ENCODE data around the gene NPEPL1.

Gene NPEPL1

DNA sequence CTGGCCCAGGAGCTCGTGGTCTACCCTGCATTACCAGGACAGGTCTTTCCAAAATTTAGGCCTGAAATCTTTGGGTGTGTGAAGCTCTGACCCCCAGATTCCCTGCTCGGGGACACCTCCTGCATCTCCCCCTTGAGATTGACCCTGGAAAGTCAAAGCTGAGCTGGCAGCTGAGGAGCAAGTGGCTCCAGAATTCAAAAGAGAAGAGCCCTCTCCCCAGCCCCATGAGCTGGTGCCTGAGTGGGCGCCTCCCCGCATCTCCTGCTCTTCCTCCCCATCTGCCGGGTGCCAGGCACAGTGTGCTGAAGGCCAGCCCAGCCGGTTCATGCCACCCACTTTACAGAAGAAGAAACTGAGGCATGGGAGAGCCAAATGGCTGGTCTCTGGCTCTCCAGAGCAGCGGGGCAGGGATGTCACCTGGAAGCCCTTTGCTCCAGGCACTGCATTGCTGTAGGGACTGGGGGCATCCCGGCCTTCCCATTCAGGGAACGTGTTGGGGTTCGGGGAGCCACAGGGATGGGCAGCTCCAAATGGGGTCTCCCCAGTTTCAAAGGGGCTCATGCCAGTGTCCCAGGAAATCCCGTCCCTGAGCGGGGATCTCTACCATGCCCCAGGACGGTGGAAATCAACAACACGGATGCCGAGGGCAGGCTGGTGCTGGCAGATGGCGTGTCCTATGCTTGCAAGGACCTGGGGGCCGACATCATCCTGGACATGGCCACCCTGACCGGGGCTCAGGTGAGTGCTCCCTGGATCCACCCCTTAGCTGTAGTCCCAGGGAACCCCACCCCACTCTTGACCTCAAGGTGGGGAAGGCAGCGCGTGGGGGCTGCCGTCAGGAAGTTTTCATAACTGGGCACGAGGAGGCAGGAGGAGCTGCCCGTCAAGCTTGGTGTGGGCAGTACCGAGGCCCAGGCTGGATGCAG lies 20.5 kb downstream of the NPEPL1 start:
- H2AFZ ChIP-seq (ENCODE audit: low read depth, low read length): no peak overlapping the region
- H3K4me1 ChIP-seq (ENCODE audit: insufficient read depth, low read length): peaks cover 25% of the 10 kb centered on the region
- no peaks in the 10 kb centered on the region for H3K9me3 ChIP-seq (ENCODE audit: low read length)
- H3K4me3 ChIP-seq (ENCODE audit: low read length): no peak overlapping the region
- no peaks in the 10 kb centered on the region for H3K27me3 ChIP-seq (ENCODE audit: insufficient read depth, low read length)
- peaks cover 4% of the 10 kb centered on the region for H3K36me3 ChIP-seq (ENCODE audit: insufficient read depth, low read length)

DNA sequence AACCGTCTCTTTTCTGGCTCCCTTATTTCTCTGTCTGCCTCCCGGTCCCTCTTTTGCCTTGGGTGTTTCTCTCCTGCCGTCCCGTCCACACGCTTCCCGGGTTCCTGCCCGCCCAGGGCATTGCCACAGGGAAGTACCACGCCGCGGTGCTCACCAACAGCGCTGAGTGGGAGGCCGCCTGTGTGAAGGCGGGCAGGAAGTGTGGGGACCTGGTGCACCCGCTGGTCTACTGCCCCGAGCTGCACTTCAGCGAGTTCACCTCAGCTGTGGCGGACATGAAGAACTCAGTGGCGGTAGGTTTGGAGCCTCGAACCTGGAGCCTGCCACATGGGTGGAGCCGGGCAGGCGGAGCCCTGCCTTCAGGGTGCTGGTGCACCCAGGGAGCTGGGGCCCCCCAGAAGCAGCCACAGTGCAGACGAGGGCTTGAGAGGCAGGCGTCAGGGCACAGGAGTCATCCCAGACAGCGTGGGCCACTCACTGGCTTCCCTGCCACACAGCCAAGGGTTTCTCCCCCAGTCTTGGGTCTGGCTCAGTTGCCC lies 21.3 kb downstream of the NPEPL1 start:
- no peaks in the 10 kb centered on the region for H3K9me3 ChIP-seq (ENCODE audit: low read length)
- H3K4me1 ChIP-seq (ENCODE audit: insufficient read depth, low read length): peaks cover 29% of the 10 kb centered on the region
- H3K27me3 ChIP-seq (ENCODE audit: insufficient read depth, low read length): no peaks in the 10 kb centered on the region
- no peak overlapping the region for H3K4me3 ChIP-seq (ENCODE audit: low read length)
- H3K36me3 ChIP-seq (ENCODE audit: insufficient read depth, low read length): no peaks in the 10 kb centered on the region
- no peak overlapping the region for H2AFZ ChIP-seq (ENCODE audit: low read depth, low read length)

DNA sequence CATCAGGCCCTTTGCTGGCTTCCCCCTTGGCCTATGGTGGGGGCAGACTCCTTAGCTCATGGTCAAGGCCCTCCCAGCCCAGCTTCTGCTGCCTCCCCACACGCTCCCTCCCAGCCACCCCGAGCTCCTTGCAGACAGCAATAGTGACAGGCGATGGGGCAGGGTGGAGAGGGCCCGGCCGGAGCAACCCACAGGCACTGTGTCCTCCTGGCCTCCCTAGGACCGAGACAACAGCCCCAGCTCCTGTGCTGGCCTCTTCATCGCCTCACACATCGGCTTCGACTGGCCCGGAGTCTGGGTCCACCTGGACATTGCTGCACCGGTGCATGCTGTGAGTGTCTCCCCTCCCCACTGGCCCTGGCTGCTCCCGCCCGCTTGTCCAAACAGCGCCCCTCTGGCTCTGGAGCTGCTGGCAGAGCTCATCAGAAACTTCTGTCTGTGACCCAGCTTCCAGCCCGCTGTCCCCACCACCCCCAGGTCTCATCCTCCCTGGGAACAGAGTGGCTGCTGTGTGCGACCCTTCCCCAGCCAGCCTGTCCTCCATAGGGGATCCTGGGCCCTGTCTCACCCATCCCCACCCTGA lies 21.8 kb downstream of the NPEPL1 start:
- H3K27me3 ChIP-seq (ENCODE audit: insufficient read depth, low read length): no peaks in the 10 kb centered on the region
- H3K9me3 ChIP-seq (ENCODE audit: low read length): no peaks in the 10 kb centered on the region
- peaks cover 29% of the 10 kb centered on the region for H3K4me1 ChIP-seq (ENCODE audit: insufficient read depth, low read length)
- no peaks in the 10 kb centered on the region for H3K36me3 ChIP-seq (ENCODE audit: insufficient read depth, low read length)
- no peak overlapping the region for H3K4me3 ChIP-seq (ENCODE audit: low read length)
- H2AFZ ChIP-seq (ENCODE audit: low read depth, low read length): no peak overlapping the region

DNA sequence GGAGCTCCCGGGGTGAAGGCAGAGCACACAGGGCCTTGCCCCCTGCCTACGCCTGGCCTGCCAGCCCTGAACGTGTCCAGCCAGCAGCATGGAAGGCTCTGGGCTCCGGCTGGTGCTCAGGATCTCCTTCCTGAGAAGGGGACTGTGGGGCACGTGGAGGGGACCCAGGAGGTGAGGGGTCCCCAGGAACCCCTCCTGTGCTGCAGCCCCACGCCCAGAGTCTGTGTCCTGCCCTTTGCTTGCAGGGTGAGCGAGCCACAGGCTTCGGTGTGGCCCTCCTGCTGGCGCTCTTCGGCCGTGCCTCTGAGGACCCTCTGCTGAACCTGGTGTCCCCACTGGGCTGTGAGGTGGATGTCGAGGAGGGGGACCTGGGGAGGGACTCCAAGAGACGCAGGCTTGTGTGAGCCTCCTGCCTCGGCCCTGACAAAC lies 22.3 kb downstream of the NPEPL1 start:
- Histone ChIP-seq H3K36me3 (ENCODE audit: insufficient read depth, low read length) (no peaks in the 10 kb centered on the region), H2AFZ (ENCODE audit: low read depth, low read length) (no peak overlapping the region), H3K4me3 (ENCODE audit: low read length) (no peak overlapping the region), H3K9me3 (ENCODE audit: low read length) (no peaks in the 10 kb centered on the region), H3K27me3 (ENCODE audit: insufficient read depth, low read length) (no peaks in the 10 kb centered on the region), H3K4me1 (ENCODE audit: insufficient read depth, low read length) (peaks cover 29% of the 10 kb centered on the region)

DNA sequence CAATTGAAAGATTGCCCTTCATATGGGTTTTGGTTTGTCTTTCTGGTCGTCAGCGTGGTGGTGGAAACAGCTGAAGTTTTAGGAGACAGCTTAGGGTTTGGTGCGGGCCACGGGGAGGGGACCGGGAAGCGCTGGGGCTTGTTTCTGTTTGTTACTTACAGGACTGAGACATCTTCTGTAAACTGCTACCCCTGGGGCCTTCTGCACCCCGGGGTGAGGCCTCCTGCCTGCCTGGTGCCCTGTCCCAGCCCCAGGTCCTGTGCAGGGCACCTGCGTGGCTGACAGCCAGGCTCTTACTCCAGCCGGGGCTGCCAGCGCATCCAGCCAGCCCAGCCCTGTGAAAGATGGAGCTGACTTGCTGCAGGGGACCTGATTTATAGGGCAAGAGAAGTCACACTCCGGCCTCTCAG lies 22.8 kb downstream of the NPEPL1 start:
- H3K4me3 ChIP-seq (ENCODE audit: low read length): no peak overlapping the region
- H3K9me3 ChIP-seq (ENCODE audit: low read length): no peaks in the 10 kb centered on the region
- peaks cover 29% of the 10 kb centered on the region for H3K4me1 ChIP-seq (ENCODE audit: insufficient read depth, low read length)
- H3K36me3 ChIP-seq (ENCODE audit: insufficient read depth, low read length): no peaks in the 10 kb centered on the region
- no peaks in the 10 kb centered on the region for H3K27me3 ChIP-seq (ENCODE audit: insufficient read depth, low read length)
- H2AFZ ChIP-seq (ENCODE audit: low read depth, low read length): no peak overlapping the region

DNA sequence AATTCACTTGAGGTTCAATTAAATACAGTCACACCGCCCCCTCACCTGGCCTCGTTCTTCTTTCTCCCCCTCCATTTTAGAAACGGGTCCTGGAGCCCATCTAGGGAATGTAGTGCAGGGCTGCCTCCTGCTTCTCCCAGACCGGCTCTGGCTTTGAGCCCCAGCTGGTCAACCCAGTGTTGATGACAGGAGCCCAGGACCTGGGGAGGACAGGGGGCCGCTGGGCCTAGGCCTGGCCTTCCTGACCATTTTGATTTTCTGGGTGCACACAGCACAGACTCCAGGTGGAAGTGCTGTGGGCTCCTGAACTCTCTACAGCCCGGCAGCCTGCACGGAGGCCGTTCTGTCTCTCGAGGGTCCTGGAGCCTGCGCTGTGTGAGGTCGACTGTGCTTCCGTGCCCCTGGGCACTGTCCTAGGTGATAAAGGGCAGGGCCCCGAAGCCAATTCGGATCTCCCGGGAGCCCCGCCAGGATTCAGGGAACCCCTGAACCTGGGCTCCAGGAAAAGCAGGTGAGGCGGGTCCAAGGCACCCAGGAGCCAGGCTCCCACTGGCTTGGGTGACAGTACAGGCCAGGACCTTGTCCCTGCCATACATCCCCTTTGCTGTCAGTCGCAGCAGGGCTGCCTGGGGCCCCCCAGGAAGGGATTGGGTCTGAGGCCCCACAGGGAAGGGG lies 23.3 kb downstream of the NPEPL1 start:
- Histone ChIP-seq H3K4me1 (ENCODE audit: insufficient read depth, low read length) (peaks cover 29% of the 10 kb centered on the region), H2AFZ (ENCODE audit: low read depth, low read length) (no peak overlapping the region), H3K27me3 (ENCODE audit: insufficient read depth, low read length) (no peaks in the 10 kb centered on the region), H3K4me3 (ENCODE audit: low read length) (no peak overlapping the region), H3K9me3 (ENCODE audit: low read length) (no peaks in the 10 kb centered on the region), H3K36me3 (ENCODE audit: insufficient read depth, low read length) (no peaks in the 10 kb centered on the region)

DNA sequence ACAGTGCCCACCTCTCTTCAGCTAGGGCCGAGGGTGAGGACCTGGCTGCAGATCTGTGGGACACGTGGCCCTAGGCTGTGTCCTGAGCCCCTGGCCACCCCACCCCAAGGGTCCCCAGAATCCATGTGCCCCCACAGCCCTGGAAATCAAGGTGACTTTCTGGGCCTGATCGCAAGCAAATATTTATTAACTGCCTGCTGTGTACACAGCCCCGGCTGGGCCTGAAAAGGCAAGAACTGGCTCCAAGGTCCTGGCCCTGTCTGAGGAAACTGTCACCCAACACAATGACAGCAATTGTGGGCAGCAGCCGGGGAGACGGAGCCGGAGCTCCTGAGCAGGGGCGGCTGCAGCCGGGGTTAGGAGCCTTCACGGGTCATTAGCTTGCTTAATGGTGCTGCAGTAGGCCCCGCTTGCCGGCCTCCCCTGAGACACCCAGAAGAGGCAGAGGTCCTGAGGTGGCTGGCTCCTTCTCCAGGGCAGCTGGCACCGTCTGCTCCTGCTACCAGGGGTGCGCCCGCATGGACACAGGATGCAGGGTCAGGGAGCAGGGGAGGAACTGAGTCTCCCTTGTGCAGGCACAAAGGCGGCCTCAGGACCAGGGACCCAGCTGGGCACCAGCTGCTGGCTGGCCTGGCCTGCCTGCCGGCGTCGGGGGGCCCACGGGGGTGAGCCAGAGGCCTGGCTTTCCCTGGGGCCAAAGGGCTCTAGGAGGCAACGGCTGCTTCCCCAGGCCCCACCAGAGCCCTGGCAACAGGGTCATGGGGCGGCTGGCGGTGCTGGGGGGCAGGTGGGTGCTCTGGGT lies 24.1 kb downstream of the NPEPL1 start:
- Histone ChIP-seq H2AFZ (ENCODE audit: low read depth, low read length) (no peak overlapping the region), H3K9me3 (ENCODE audit: low read length) (no peaks in the 10 kb centered on the region), H3K36me3 (ENCODE audit: insufficient read depth, low read length) (no peaks in the 10 kb centered on the region), H3K4me3 (ENCODE audit: low read length) (no peak overlapping the region), H3K4me1 (ENCODE audit: insufficient read depth, low read length) (peaks cover 29% of the 10 kb centered on the region), H3K27me3 (ENCODE audit: insufficient read depth, low read length) (no peaks in the 10 kb centered on the region)

DNA sequence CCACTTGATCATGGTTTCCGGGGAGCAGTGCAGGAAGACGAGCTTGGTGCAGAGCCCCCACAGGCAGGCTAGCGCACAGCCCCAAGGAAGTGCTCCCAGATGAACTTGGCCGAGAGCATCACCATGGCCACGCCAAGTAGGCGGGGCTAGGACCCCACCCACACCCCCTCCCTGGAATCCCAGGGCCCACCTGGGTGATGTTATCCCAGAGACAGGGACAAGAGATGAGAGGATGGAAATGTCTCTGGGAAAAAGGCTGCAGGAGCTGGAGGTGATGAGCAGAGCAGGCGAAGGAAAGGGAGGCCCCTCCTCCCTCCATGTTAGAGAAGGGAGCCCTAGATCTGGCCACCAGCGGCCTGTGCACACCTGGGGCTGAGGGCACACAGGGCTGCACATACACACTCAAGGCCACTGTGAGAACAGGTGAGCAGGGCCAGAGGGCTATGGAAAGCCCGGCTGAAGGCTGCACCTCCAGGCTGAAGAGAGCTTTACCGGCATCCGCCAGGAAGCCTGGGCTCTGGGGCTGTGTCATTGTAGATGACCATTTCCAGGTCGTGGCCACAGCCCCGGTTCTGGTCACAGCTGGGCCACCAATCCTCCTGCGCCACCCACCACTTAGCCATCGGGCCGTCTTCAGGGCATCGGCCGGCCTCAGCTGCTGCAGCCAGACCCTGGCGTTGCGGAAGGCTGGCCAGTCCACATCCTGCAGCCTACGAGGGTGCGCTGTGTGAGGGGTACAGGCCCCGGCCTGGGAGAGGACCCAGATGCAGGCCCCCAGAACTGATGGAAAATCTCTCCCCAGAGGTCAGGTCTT lies 24.9 kb downstream of the NPEPL1 start:
- peaks cover 30% of the 10 kb centered on the region for H3K4me1 ChIP-seq (ENCODE audit: insufficient read depth, low read length)
- no peak overlapping the region for H3K4me3 ChIP-seq (ENCODE audit: low read length)
- H3K27me3 ChIP-seq (ENCODE audit: insufficient read depth, low read length): no peaks in the 10 kb centered on the region
- no peaks in the 10 kb centered on the region for H3K9me3 ChIP-seq (ENCODE audit: low read length)
- no peak overlapping the region for H2AFZ ChIP-seq (ENCODE audit: low read depth, low read length)
- no peaks in the 10 kb centered on the region for H3K36me3 ChIP-seq (ENCODE audit: insufficient read depth, low read length)

DNA sequence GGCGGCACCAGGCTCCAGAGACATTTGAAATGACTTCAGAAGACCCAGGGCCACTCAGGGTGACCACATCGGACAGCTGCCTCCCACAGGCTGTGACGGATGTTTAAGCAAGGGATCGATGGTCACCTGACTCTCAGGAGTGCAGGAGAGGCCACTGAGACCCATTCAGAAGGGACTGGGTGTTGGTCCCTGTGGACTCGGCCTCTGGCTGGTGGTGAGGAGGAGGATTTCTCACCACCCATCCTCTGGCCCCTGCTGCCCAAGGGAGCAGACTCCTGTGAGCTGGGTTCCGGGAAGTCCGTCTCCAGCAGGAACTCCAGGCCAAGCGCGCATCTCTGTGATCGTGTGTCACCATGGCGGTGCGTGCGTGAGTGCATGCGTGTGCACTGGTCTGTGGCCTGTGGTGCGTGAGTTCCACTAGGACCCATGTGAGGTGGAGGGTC lies 25.5 kb downstream of the NPEPL1 start:
- Histone ChIP-seq H2AFZ (ENCODE audit: low read depth, low read length) (no peak overlapping the region), H3K9me3 (ENCODE audit: low read length) (no peaks in the 10 kb centered on the region), H3K36me3 (ENCODE audit: insufficient read depth, low read length) (no peaks in the 10 kb centered on the region), H3K4me3 (ENCODE audit: low read length) (no peak overlapping the region), H3K27me3 (ENCODE audit: insufficient read depth, low read length) (no peaks in the 10 kb centered on the region), H3K4me1 (ENCODE audit: insufficient read depth, low read length) (peaks cover 37% of the 10 kb centered on the region)

DNA sequence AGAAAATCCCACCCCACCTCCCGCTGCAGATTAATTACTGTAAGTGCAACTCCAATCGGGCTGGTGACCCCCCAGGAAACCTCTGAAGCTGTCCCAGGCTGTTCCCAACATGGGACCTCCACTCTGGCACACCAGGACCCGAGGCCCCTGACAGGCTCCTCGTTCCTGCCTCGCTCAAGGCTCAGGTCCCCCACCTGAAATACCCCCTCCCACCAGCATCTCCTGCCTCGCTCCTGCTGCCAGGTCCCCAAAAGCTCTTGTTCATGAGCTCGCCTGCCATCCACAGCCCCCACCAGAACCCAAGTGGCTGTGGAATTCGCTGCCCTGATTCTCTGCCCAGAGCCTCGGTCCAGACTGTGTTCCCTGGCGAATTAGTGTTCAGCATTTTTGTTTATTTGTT lies 26.1 kb downstream of the NPEPL1 start:
- Histone ChIP-seq H3K36me3 (ENCODE audit: insufficient read depth, low read length) (no peaks in the 10 kb centered on the region), H3K9me3 (ENCODE audit: low read length) (no peaks in the 10 kb centered on the region), H2AFZ (ENCODE audit: low read depth, low read length) (no peak overlapping the region), H3K27me3 (ENCODE audit: insufficient read depth, low read length) (no peaks in the 10 kb centered on the region), H3K4me1 (ENCODE audit: insufficient read depth, low read length) (peaks cover 38% of the 10 kb centered on the region), H3K4me3 (ENCODE audit: low read length) (no peak overlapping the region)

DNA sequence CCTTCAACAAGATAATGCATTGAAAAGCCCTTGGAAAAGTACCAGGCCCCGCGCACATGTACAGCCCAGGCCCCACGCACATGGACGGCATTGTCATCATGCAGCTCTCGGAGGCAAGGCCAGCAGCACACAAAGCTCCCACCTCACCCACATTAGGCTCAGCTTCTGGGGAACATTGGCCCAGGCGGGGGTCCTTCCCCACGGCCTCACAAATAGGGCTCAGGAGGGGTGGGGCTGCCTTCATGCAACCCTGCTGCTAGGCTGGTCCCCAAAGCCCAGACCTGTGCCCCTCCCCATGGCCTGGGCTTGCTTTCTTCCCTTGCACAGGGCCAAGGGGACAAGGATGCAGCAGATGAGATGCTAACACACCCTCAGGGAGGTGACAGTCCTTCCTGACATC lies 26.7 kb downstream of the NPEPL1 start:
- H3K36me3 ChIP-seq (ENCODE audit: insufficient read depth, low read length): no peaks in the 10 kb centered on the region

DNA sequence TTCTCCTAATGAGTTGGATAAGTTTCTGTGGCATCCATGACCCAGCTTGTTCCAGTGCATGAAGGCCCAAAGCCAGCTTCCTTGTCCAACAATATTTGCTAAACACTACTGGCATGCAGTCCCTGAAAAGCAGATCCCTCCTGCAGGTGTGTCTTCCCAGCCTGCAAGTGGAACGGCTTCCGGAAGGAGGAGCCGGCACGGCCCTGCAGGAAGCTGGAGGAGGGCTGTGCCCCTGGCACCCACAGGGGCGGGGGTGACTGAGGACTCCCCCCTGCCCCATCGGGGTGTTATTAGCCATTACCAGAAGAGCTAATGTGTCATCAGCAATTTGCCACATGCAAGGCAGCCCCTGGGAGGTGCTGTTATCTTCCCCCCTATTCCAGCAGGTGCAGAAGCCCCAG lies 27.4 kb downstream of the NPEPL1 start:
- Histone ChIP-seq H3K4me1 (ENCODE audit: insufficient read depth, low read length) (peaks cover 35% of the 10 kb centered on the region), H3K27me3 (ENCODE audit: insufficient read depth, low read length) (no peaks in the 10 kb centered on the region), H2AFZ (ENCODE audit: low read depth, low read length) (no peak overlapping the region)

More for the DNA sequence above, 26.7 kb downstream of the NPEPL1 start:
- H3K4me1 ChIP-seq (ENCODE audit: insufficient read depth, low read length): peaks cover 38% of the 10 kb centered on the region
- H3K9me3 ChIP-seq (ENCODE audit: low read length): no peaks in the 10 kb centered on the region
- no peak overlapping the region for H3K4me3 ChIP-seq (ENCODE audit: low read length)
- H3K27me3 ChIP-seq (ENCODE audit: insufficient read depth, low read length): no peaks in the 10 kb centered on the region
- no peak overlapping the region for H2AFZ ChIP-seq (ENCODE audit: low read depth, low read length)

More for the DNA sequence above, 27.4 kb downstream of the NPEPL1 start:
- H3K9me3 ChIP-seq (ENCODE audit: low read length): no peaks in the 10 kb centered on the region
- no peak overlapping the region for H3K4me3 ChIP-seq (ENCODE audit: low read length)
- no peaks in the 10 kb centered on the region for H3K36me3 ChIP-seq (ENCODE audit: insufficient read depth, low read length)
